ENCODE measurements around the gene CACYBP. TPM values are rescaled to one million over a fixed set of nuclear protein-coding genes. Genes with fewer than 3 reads are reported as not detected.

Gene CACYBP
- total and polyA plus RNA-seq, 2 of the 13 experiments (the other 11 are each of a cell fraction or from before 2014, with no cell fraction given), result 18.4 to 183 TPM

DNA sequence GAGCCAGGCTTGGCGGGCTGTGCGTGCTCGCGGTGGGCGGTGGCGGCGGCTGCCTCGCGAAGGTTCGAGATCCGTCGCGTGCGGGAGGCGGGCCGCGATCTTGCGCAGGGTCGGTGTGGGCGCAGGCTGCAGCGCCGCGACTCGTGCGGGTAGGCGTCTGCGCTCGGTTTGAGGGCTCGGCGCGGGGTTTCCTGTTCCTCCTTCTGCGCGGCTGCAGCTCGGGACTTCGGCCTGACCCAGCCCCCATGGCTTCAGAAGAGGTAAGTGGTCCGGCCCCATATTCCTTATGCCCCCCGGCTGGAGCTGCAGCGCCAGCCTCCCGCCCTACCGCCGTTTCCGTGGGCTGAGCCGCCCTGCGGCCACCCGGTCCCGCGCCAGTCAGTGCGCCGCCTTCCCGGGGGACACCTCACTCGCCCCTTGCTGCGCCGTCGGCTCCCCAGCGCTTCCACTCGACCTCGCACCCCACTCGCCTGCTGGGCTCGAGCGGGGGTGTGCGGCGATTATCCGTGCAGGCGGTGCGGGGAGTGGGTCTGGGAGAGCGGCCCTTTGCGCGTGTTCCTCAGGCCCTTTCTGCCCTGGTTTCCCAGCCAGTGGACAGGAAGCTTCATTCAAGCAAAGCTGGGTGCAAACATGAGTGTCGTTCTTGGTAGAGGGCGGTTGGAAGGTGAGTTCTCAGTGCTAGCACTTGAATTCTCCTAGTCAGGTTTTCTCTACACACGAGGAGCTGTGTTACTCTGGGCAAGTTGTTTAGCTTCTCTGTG is at the start of gene CACYBP (continued):
- TF ChIP-seq ZBTB38 (CRISPR knock-in tag; IDR thresholded peaks at IDR 0.05) (peak; percentile 76), ZNF335 (CRISPR knock-in tag; IDR thresholded peaks at IDR 0.05) (no peak; the same call in 1 of the 2 replicates), ZNF816 (CRISPR knock-in tag; IDR thresholded peaks at IDR 0.05; ENCODE audit: borderline replicate concordance) (peak; percentile 78), SUZ12 (IDR thresholded peaks at IDR 0.05; ENCODE audit: low read depth, low read length) (no peak), ELF4 (CRISPR knock-in tag; IDR thresholded peaks at IDR 0.05; ENCODE audit: borderline replicate concordance) (no peak), HDAC1 (CRISPR knock-in tag; IDR thresholded peaks at IDR 0.05) (peak; percentile 68), RBFOX2 (IDR thresholded peaks at IDR 0.05; ENCODE audit: low read depth, low read length) (peak; percentile 90), TP53 (CRISPR knock-in tag; conservative IDR thresholded peaks at IDR 0.05) (no peak; the same call in 1 of the 2 replicates), ZBTB42 (CRISPR knock-in tag; IDR thresholded peaks at IDR 0.05) (peak; percentile 79), ZNF709 (CRISPR knock-in tag; IDR thresholded peaks at IDR 0.05) (peak; percentile 92), ZNF790 (CRISPR knock-in tag; IDR thresholded peaks at IDR 0.05; ENCODE audit: borderline replicate concordance) (peak; percentile 60; the same call in 1 of the 2 replicates), CCDC6 (CRISPR knock-in tag; IDR thresholded peaks at IDR 0.05) (peak; percentile 85; the same call in 1 of the 2 replicates), ZFAT (CRISPR knock-in tag; conservative IDR thresholded peaks at IDR 0.05) (peak; percentile 69; the same call in 1 of the 2 replicates), ZNF30 (CRISPR knock-in tag; IDR thresholded peaks at IDR 0.05) (no peak), ZNF724P (CRISPR knock-in tag; IDR thresholded peaks at IDR 0.05; ENCODE audit: borderline replicate concordance) (peak; percentile 84), ZNF564 (CRISPR knock-in tag; IDR thresholded peaks at IDR 0.05) (peak; percentile 94)
- TF ChIP-seq, protein P1, sequence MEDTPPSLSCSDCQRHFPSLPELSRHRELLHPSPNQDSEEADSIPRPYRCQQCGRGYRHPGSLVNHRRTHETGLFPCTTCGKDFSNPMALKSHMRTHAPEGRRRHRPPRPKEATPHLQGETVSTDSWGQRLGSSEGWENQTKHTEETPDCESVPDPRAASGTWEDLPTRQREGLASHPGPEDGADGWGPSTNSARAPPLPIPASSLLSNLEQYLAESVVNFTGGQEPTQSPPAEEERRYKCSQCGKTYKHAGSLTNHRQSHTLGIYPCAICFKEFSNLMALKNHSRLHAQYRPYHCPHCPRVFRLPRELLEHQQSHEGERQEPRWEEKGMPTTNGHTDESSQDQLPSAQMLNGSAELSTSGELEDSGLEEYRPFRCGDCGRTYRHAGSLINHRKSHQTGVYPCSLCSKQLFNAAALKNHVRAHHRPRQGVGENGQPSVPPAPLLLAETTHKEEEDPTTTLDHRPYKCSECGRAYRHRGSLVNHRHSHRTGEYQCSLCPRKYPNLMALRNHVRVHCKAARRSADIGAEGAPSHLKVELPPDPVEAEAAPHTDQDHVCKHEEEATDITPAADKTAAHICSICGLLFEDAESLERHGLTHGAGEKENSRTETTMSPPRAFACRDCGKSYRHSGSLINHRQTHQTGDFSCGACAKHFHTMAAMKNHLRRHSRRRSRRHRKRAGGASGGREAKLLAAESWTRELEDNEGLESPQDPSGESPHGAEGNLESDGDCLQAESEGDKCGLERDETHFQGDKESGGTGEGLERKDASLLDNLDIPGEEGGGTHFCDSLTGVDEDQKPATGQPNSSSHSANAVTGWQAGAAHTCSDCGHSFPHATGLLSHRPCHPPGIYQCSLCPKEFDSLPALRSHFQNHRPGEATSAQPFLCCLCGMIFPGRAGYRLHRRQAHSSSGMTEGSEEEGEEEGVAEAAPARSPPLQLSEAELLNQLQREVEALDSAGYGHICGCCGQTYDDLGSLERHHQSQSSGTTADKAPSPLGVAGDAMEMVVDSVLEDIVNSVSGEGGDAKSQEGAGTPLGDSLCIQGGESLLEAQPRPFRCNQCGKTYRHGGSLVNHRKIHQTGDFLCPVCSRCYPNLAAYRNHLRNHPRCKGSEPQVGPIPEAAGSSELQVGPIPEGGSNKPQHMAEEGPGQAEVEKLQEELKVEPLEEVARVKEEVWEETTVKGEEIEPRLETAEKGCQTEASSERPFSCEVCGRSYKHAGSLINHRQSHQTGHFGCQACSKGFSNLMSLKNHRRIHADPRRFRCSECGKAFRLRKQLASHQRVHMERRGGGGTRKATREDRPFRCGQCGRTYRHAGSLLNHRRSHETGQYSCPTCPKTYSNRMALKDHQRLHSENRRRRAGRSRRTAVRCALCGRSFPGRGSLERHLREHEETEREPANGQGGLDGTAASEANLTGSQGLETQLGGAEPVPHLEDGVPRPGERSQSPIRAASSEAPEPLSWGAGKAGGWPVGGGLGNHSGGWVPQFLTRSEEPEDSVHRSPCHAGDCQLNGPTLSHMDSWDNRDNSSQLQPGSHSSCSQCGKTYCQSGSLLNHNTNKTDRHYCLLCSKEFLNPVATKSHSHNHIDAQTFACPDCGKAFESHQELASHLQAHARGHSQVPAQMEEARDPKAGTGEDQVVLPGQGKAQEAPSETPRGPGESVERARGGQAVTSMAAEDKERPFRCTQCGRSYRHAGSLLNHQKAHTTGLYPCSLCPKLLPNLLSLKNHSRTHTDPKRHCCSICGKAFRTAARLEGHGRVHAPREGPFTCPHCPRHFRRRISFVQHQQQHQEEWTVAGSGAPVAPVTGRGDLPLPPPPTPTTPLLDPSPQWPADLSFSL (CRISPR knock-in tag; IDR thresholded peaks at IDR 0.05), result no peak
- TF ChIP-seq, protein P2, sequence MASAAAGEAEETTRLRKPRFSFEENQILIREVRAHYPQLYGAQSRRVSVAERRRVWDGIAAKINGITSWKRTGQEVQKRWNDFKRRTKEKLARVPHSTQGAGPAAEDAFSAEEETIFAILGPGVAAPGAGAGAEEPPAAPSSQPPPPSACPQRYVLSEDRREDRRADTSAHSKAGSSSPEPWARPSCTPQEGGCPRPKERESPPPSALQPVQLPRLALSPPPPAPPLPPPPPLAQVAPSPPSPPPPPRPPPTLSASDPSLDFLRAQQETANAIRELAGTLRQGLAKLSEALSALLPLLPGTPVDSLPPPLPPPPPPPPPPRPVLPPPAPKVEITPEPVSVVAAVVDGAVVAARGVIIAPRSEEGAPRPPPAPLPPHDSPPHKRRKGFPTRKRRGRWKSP (CRISPR knock-in tag; IDR thresholded peaks at IDR 0.05), result peak; percentile 96
- TF ChIP-seq, protein P3, sequence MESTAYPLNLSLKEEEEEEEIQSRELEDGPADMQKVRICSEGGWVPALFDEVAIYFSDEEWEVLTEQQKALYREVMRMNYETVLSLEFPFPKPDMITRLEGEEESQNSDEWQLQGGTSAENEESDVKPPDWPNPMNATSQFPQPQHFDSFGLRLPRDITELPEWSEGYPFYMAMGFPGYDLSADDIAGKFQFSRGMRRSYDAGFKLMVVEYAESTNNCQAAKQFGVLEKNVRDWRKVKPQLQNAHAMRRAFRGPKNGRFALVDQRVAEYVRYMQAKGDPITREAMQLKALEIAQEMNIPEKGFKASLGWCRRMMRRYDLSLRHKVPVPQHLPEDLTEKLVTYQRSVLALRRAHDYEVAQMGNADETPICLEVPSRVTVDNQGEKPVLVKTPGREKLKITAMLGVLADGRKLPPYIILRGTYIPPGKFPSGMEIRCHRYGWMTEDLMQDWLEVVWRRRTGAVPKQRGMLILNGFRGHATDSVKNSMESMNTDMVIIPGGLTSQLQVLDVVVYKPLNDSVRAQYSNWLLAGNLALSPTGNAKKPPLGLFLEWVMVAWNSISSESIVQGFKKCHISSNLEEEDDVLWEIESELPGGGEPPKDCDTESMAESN (CRISPR knock-in tag; conservative IDR thresholded peaks at IDR 0.05), result peak; percentile 95

Measured in HepG2 (cell line).